CD4-positive, alpha-beta T cell treated with Interferon alpha-2 for 1 hour (primary cell): ENCODE results near the gene LCN15.
"Not testable (repeated sequence)": the region's sequence is repeated elsewhere in the genome, so short reads cannot be mapped to it uniquely, and the experiment has no call there.

Source experiments
- DNase-seq, 2 donors: peaks; one replicate each; pipeline ENCODE4 v3.0.0-alpha.2; 2020 to 2022

Gene LCN15

GRCh38 chr9:136764301-136764891, at the start of gene LCN15:
LCN15 (minus strand) TSS chr9:136764518; CDS start chr9:136764488, 30 bp downstream.
- DNase-seq: no peak

- DNase-seq: no peak
Observed at GRCh38 chr9:136808806-136809158, 44.5 kb upstream of the LCN15 start.

- peak; percentile 30 to 55 for DNase-seq
Observed at GRCh38 chr9:136808075-136808805, 43.9 kb upstream of the LCN15 start.

GRCh38 chr9:136807281-136808074, 43.2 kb upstream of the LCN15 start, which contains the start of gene RABL6:
RABL6 (plus strand) TSS chr9:136807948; CDS start chr9:136808197, 249 bp downstream.
- peak; percentile 78 to 87 for DNase-seq

GRCh38 chr9:136806631-136807201, 42.4 kb upstream of the LCN15 start:
- no peak for DNase-seq

- no peak for DNase-seq
Observed at GRCh38 chr9:136806067-136806466, 41.7 kb upstream of the LCN15 start.

GRCh38 chr9:136805207-136805740, 41.0 kb upstream of the LCN15 start:
- no peak for DNase-seq

- DNase-seq: no peak
Observed at GRCh38 chr9:136804509-136805206, 40.3 kb upstream of the LCN15 start.

- DNase-seq: no peak
Observed at GRCh38 chr9:136803551-136804508, 39.5 kb upstream of the LCN15 start.

- not testable (repeated sequence) for DNase-seq
Observed at GRCh38 chr9:136803009-136803550, 38.8 kb upstream of the LCN15 start.

GRCh38 chr9:136802321-136802720, 38.0 kb upstream of the LCN15 start:
- no peak for DNase-seq

- peak; percentile 88 to 92 for DNase-seq
Observed at GRCh38 chr9:136799854-136800657, 35.7 kb upstream of the LCN15 start.

- DNase-seq: no peak
Observed at GRCh38 chr9:136799079-136799853, 34.9 kb upstream of the LCN15 start.

GRCh38 chr9:136798708-136799078, 34.4 kb upstream of the LCN15 start:
- no peak for DNase-seq

- DNase-seq: not testable (repeated sequence)
Observed at GRCh38 chr9:136796775-136797347, 32.5 kb upstream of the LCN15 start.

GRCh38 chr9:136796238-136796774, 32.0 kb upstream of the LCN15 start, which contains the start of gene CCDC183:
CCDC183 (plus strand) TSS chr9:136796338; CDS start chr9:136796398, 60 bp downstream.
- DNase-seq: no peak

- DNase-seq: no peak
Observed at GRCh38 chr9:136795000-136795348, 30.7 kb upstream of the LCN15 start.

- no peak for DNase-seq
Observed at GRCh38 chr9:136794281-136794999, 30.1 kb upstream of the LCN15 start.
